ENCODE results near the gene CAMTA1. TPM values are rescaled to one million over a fixed set of nuclear protein-coding genes. Genes with fewer than 3 reads are reported as not detected.

CAMTA1 gene
- total RNA-seq, 1 donor from 2014 or later: 99.0 TPM

- TF ChIP-seq CTCF (IDR thresholded peaks at IDR 0.05; ENCODE audit: unreplicated experiment): no peak
- Mint-ChIP-seq H3K4me1 (ENCODE audit: low read depth) (peaks cover 11% of the 10 kb centered on the region), H3K9me3 (ENCODE audit: low read depth) (no peaks in the 10 kb centered on the region), H3K36me3 (ENCODE audit: insufficient read depth) (no peaks in the 10 kb centered on the region), H3K27ac (no peak overlapping the region), H3K4me3 (ENCODE audit: low read depth) (no peak overlapping the region), H3K27me3 (no peaks in the 10 kb centered on the region)
- DNase-seq (ENCODE audit: low spot score, unreplicated experiment): no peak
Observed at GRCh38 chr1:6953907-6954364, 168.7 kb downstream of the CAMTA1 start.

GRCh38 chr1:6954591-6954990, 169.3 kb downstream of the CAMTA1 start:
- H3K27me3 Mint-ChIP-seq: no peaks in the 10 kb centered on the region
- no peak overlapping the region for H3K4me3 Mint-ChIP-seq (ENCODE audit: low read depth)
- TF ChIP-seq CTCF (IDR thresholded peaks at IDR 0.05; ENCODE audit: unreplicated experiment): no peak
- H3K9me3 Mint-ChIP-seq (ENCODE audit: low read depth): no peaks in the 10 kb centered on the region
- DNase-seq (ENCODE audit: low spot score, unreplicated experiment): no peak
- peaks cover 18% of the 10 kb centered on the region for H3K4me1 Mint-ChIP-seq (ENCODE audit: low read depth)
- no peaks in the 10 kb centered on the region for H3K36me3 Mint-ChIP-seq (ENCODE audit: insufficient read depth)
- H3K27ac Mint-ChIP-seq: no peak overlapping the region

GRCh38 chr1:6955357-6956094, 170.3 kb downstream of the CAMTA1 start:
- Mint-ChIP-seq H3K4me3 (ENCODE audit: low read depth) (no peak overlapping the region), H3K27ac (no peak overlapping the region), H3K27me3 (no peaks in the 10 kb centered on the region), H3K36me3 (ENCODE audit: insufficient read depth) (no peaks in the 10 kb centered on the region), H3K4me1 (ENCODE audit: low read depth) (peaks cover 26% of the 10 kb centered on the region), H3K9me3 (ENCODE audit: low read depth) (no peaks in the 10 kb centered on the region)
- TF ChIP-seq CTCF (IDR thresholded peaks at IDR 0.05; ENCODE audit: unreplicated experiment): no peak
- DNase-seq (ENCODE audit: low spot score, unreplicated experiment): no peak

- no peak overlapping the region for H3K27ac Mint-ChIP-seq
- H3K4me1 Mint-ChIP-seq (ENCODE audit: low read depth): peaks cover 35% of the 10 kb centered on the region
- no peaks in the 10 kb centered on the region for H3K36me3 Mint-ChIP-seq (ENCODE audit: insufficient read depth)
- no peak overlapping the region for H3K4me3 Mint-ChIP-seq (ENCODE audit: low read depth)
- TF ChIP-seq CTCF (IDR thresholded peaks at IDR 0.05; ENCODE audit: unreplicated experiment): no peak
- H3K27me3 Mint-ChIP-seq: no peaks in the 10 kb centered on the region
- H3K9me3 Mint-ChIP-seq (ENCODE audit: low read depth): no peaks in the 10 kb centered on the region
- no peak for DNase-seq (ENCODE audit: low spot score, unreplicated experiment)
Observed at GRCh38 chr1:6956488-6957159, 171.4 kb downstream of the CAMTA1 start.

GRCh38 chr1:6957341-6957740, 172.1 kb downstream of the CAMTA1 start:
- Mint-ChIP-seq H3K4me3 (ENCODE audit: low read depth) (no peak overlapping the region), H3K4me1 (ENCODE audit: low read depth) (peaks cover 39% of the 10 kb centered on the region), H3K27me3 (no peaks in the 10 kb centered on the region)

More at GRCh38 chr1:6957341-6957740, 172.1 kb downstream of the CAMTA1 start:
- no peaks in the 10 kb centered on the region for H3K9me3 Mint-ChIP-seq (ENCODE audit: low read depth)
- H3K27ac Mint-ChIP-seq: no peak overlapping the region
- TF ChIP-seq CTCF (IDR thresholded peaks at IDR 0.05; ENCODE audit: unreplicated experiment): no peak
- no peaks in the 10 kb centered on the region for H3K36me3 Mint-ChIP-seq (ENCODE audit: insufficient read depth)
- DNase-seq (ENCODE audit: low spot score, unreplicated experiment): no peak

Data from progenitor cell of endocrine pancreas (in vitro differentiated cells).